ENCODE results near the gene TAS2R1.

DNA sequence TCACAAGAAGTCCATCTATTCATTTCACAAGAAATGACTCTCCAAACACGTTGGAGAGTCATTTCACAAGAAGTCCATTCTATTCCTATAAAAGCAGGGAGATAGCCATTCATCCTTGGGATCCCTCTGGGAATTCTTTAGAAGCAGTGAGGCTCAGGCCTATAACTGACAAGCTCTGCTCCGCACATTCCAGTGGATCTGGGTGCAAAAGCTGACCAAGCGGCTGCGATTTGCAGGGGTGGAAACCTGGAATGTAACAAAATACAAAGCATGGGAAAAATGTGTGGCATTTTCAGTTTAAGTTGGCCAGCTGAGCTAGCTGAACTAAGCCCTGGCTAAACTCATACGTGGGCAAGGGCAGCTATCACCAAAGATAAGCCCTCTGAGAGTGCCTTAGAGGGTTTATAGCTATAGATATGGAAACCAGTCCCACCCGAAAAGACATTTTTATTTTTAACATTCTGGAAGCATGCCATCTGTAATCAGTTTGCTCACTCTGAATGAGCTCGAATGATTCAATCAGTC is 8.7 kb downstream of the TAS2R1 start:
- no peak for TF ChIP-seq POLR2A (IDR thresholded peaks at IDR 0.05; ENCODE audit: low read depth, low read length)
- no peak for TF ChIP-seq RBBP5 (conservative IDR thresholded peaks at IDR 0.05)
- TF ChIP-seq POLR2AphosphoS5 (IDR thresholded peaks at IDR 0.05; ENCODE audit: low read length): no peak
- no peak for TF ChIP-seq CHD2 (IDR thresholded peaks at IDR 0.05; ENCODE audit: borderline replicate concordance, low read depth, low read length)
- TF ChIP-seq NR2C2 (IDR thresholded peaks at IDR 0.05; ENCODE audit: borderline replicate concordance, control insufficient read depth, insufficient read length, low read depth): no peak
- TF ChIP-seq USF2 (IDR thresholded peaks at IDR 0.05; ENCODE audit: borderline replicate concordance, low read depth, low read length): no peak
- no peak for TF ChIP-seq BCL11A (IDR thresholded peaks at IDR 0.05; ENCODE audit: low read depth, low read length)
- TF ChIP-seq HDAC6 (IDR thresholded peaks at IDR 0.05; ENCODE audit: unreplicated experiment): no peak
- no peak for TF ChIP-seq NBN (IDR thresholded peaks at IDR 0.05)
- TF ChIP-seq CHD1 (IDR thresholded peaks at IDR 0.05; ENCODE audit: low read depth, low read length): no peak
- TF ChIP-seq, protein P1, sequence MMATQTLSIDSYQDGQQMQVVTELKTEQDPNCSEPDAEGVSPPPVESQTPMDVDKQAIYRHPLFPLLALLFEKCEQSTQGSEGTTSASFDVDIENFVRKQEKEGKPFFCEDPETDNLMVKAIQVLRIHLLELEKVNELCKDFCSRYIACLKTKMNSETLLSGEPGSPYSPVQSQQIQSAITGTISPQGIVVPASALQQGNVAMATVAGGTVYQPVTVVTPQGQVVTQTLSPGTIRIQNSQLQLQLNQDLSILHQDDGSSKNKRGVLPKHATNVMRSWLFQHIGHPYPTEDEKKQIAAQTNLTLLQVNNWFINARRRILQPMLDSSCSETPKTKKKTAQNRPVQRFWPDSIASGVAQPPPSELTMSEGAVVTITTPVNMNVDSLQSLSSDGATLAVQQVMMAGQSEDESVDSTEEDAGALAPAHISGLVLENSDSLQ (IDR thresholded peaks at IDR 0.05): no peak
- no peak for TF ChIP-seq BACH1 (IDR thresholded peaks at IDR 0.05; ENCODE audit: borderline replicate concordance)
- TF ChIP-seq CTCF (IDR thresholded peaks at IDR 0.05 in 2 of 3, conservative IDR thresholded peaks at IDR 0.05 in 1 of 3; ENCODE audit: control insufficient read depth in 2 of 3, extremely low read depth in 1 of 3, insufficient read depth in 1 of 3, low read depth in 3 of 3, low read length in 3 of 3): no peak
